ENCODE results near the gene SLC38A11.
"Not testable (repeated sequence)": the region's sequence is repeated elsewhere in the genome, so short reads cannot be mapped to it uniquely, and the experiment has no call there.

SLC38A11 gene, protein sequence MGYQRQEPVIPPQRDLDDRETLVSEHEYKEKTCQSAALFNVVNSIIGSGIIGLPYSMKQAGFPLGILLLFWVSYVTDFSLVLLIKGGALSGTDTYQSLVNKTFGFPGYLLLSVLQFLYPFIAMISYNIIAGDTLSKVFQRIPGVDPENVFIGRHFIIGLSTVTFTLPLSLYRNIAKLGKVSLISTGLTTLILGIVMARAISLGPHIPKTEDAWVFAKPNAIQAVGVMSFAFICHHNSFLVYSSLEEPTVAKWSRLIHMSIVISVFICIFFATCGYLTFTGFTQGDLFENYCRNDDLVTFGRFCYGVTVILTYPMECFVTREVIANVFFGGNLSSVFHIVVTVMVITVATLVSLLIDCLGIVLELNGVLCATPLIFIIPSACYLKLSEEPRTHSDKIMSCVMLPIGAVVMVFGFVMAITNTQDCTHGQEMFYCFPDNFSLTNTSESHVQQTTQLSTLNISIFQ

DNA sequence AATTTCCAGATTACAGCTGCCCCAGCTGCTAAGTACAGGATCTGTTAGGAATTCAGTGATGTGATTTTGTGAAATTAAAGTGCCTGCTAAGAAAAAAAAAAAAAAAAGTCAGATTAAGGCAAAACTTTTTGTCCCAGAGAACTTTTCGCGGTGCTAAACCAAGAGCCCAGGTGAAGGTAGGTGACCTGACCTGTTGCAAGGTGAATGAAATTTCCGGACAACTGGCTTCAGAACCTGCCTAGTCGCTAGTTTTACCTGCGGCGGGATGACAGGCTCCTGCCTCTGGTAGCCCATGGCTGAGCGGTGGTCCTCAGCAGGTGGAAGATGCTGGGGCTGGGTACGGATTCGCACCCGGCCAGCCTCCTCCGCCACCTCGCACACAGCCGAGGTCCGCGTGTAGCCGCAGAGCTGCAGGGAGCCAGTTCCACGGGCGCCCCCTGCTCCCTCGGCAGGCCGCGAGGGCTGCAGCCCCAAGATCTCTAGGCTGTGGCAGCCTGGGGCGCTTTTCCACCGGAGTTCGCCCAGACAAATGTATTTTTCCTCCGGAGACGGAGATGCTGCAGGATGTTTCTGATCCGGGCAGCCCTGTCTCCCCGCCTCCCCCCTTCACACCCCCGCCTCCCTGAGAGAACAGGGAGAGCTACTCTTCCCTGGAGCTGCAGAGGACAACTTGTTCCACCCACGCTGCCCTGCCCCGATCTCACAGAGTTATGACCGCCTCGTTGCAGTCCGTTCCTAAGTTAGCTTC, at the start of gene SLC38A11:
Gene SLC38A11 (minus strand): TSS at position 572 of the 748 bp plus-strand sequence. CDS start 278 bp downstream, at position 294.
- no peak for DNase-seq

- no peak for DNase-seq
These were observed 48.3 kb upstream of the SLC38A11 start for GRCh38 chr2:165003443-165004130.

DNA sequence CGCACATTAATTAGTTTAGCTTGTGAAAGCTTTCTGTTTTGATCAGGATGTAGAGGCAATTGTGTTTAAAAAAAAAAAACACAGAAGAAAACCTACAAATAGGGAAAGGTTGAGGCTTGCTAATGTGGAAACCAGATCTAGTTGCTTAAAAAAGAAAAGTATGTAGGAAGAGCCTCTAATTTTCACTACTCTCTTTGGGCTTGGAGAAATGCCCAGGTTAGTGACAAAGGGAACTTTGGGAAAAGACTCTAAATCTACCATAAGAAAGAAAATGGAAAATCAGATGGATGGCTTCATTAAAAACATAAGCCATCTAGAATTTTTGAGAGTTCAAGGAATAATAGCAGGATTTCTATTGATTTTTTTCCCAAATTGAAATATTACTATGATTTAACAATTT, 47.3 kb upstream of the SLC38A11 start:
- no peak for DNase-seq

- DNase-seq: not testable (repeated sequence)
These were observed 39.5 kb upstream of the SLC38A11 start for GRCh38 chr2:164994664-164995299.

GRCh38 chr2:164993287-164994016, 38.1 kb upstream of the SLC38A11 start:
- DNase-seq: no peak

GRCh38 chr2:164992818-164993217, 37.5 kb upstream of the SLC38A11 start:
- DNase-seq: peak; percentile 37

DNA sequence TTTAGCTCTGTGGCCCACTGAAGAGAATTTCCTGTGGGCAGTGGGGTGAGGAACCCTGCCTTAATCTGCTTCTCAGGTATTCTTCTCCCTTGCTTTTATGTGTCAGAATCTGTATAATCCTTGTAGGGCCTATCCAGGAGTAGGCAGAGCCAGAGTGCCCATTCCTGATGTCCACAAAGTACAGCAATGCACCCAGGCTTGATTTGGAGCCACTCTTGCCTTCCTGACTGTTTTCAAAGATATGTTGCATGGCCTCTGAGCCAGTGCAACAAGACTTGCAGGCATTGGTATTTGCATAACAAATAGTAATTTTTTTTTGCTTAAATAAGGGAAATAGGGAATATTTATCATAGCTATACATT, 36.7 kb upstream of the SLC38A11 start:
- not testable (repeated sequence) for DNase-seq

DNA sequence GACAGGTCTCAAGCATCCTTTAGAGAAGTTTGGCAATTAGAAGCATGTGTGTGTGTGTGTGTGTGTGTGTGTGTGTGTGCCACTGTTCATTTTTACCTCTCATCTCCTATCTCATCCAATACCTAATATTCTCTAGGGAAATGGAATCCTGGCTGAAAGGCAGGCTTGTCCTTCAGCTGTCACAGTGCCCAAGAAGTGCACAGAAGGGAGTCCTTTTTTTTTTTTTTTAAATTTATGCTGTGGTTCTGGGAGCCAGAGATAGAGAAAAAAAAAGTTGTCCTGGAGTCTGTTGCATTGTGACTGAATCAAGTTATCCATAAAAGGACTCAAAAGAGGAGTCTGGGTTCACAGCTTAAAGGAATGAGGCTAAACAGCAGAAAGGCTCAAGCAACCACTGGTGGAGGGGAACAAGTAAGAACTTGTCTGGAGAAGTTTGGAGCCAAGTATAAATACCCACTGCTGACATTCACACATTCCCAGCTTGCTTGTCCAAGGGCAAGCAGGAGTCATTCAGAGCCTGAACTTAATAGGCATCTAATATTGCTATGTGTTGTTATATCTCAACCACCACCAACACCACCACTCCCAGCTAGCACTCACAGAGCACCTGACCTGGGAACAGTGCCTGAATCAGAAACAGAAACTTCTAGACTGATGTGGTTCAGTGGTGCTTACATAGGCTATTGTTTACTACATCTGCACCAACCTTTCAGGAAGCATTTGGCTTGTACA, 36.2 kb upstream of the SLC38A11 start:
- DNase-seq: peak; percentile 5

GRCh38 chr2:164990953-164991352, 35.6 kb upstream of the SLC38A11 start:
- not testable (repeated sequence) for DNase-seq

- not testable (repeated sequence) for DNase-seq
These were observed 33.5 kb upstream of the SLC38A11 start for GRCh38 chr2:164988805-164989204.

- DNase-seq: not testable (repeated sequence)
These were observed 30.7 kb upstream of the SLC38A11 start for GRCh38 chr2:164986027-164986426.

DNA sequence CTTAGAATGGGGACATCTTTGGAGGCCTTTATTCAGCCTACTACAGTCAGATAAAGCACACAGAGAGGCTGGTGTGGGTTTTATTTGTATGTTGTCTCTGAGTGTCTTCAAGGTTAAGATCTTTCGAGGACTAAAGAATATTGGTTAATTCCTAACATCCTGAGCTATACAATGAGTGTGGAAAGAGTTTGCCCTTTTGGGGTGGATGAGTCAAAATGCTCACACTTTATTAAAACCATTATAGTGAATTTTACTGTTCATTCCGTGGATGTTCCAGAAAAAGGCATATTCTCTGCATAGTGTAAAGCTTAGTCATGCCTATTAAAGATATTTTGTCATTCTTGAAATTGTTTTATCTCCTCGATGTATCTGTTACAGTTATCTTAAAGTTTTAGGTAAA, 29.1 kb upstream of the SLC38A11 start:
- no peak for DNase-seq

- DNase-seq: peak; percentile 16
These were observed 26.1 kb upstream of the SLC38A11 start for GRCh38 chr2:164981217-164981990.

- peak; percentile 39 for DNase-seq
These were observed 25.4 kb upstream of the SLC38A11 start for GRCh38 chr2:164980688-164981087.

GRCh38 chr2:164979113-164979512, 23.8 kb upstream of the SLC38A11 start:
- no peak for DNase-seq

GRCh38 chr2:164976875-164977470, 21.6 kb upstream of the SLC38A11 start:
- DNase-seq: not testable (repeated sequence)

DNA sequence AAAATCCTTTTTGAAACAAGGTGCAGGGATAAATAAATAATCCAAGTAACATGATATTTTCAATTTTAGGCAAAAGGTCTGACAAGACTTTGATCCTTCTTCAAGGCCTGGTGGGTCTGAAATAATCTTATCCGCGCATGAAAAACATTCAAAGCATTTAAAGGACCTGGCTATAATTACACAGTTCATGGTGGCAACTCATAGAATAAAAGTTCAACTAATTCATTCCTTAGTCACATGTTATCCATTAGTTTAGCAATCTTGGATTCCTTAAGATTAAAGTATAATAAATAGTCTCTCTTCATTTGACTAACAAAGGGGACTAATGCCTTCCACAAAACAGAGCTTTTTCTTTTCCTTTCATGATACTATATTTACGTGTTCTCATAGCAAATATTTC, 21.0 kb upstream of the SLC38A11 start:
- no peak for DNase-seq

DNA sequence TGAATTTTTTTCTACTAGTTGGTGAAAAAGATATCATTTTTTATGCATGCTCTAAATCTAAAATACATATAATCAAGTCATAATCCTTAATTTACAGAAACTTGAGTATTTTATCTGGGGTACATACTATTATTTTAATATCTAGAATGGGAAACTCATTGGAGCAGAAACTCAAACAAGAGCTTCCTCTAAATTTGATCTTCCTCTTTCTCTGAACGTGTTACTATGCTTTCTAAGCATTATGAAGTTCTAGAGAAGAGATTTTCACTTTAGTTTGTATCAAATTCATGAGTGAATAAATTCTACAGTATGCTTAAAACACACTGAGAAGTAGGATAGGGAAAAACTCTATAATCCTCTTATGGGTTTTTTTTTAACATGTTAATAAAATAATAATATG, 20.6 kb upstream of the SLC38A11 start:
- no peak for DNase-seq

DNA sequence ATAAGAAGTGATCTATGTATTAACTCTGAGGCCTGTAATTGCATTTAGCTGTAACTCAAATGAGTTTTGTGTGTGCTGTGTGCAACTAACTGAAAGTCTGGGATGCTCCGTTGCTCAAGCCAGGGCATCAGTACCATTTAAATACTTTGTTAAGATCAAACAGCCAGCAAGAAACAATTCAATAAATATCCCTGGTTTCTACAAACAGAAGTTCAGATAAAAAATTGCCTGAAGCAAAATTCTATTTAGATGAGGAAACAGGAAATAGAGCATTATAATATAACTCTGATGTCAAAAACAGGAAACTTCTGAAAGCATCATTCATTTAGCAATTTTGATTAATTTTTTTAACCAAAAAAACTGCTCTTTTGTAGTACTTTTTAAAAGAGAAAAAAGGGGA, 18.9 kb upstream of the SLC38A11 start:
- no peak for DNase-seq

DNA sequence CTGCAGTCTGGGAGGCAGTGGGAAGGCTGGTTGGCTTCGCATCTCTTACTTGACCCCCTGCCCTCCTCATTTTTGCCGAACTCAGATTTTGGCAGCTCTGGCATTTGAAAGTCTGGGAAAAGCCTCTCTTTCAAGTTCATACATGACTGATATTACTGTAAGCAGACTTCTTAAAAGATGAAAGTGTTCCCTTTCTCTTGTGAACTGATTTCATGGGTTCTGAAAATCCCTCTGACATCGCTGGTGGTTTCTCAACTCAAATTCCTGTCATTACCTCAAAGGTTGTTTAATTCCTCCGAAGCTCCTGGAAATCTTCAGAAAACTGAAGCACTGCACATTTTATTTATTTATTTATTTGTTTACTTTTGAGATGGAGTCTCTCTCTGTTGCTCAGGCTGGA, 16.9 kb upstream of the SLC38A11 start:
- no peak for DNase-seq
